Measurements from ENCODE around the gene RHAG.

RHAG gene

GRCh38 chr6:49555951-49556350 is 80.7 kb downstream of the RHAG start:
- no peak for DNase-seq
- Histone ChIP-seq H3K36me3 (no peaks in the 10 kb centered on the region), H3K4me3 (ENCODE audit: low read depth, low read length) (no peak overlapping the region), H3K27ac (no peak overlapping the region), H3K9me3 (ENCODE audit: severe bottlenecking) (no peaks in the 10 kb centered on the region), H3K27me3 (ENCODE audit: insufficient read depth, low read depth, severe bottlenecking) (peaks cover 23% of the 10 kb centered on the region)
- TF ChIP-seq CTCF (IDR thresholded peaks at IDR 0.05; ENCODE audit: low read depth, low read length) = no peak

Measured in WERI-Rb-1 (cell line).